GM18505 (cell line): ENCODE data around the gene MEGF6.

Experiments
- ATAC-seq: cut with Tn5 transposase; IDR thresholded peaks from one replicate; pipeline ENCODE4 v1.9.1; 2021; ENCODE audit not compliant: unreplicated experiment
- POLR2A ChIP-seq: IDR thresholded peaks from 4 replicates; pipeline ENCODE4 v1.6.1; 2011; ENCODE audit warnings: borderline replicate concordance; ENCODE audit not compliant: insufficient read depth, insufficient read length; ENCODE audit errors: extremely low read depth

MEGF6 gene

GRCh38 chr1:3453203-3453761, 158.0 kb downstream of the MEGF6 start:
- TF ChIP-seq POLR2A = no peak

GRCh38 chr1:3452866-3453175, 158.5 kb downstream of the MEGF6 start:
- no peak for ATAC-seq
- no peak for TF ChIP-seq POLR2A

More at GRCh38 chr1:3453203-3453761, 158.0 kb downstream of the MEGF6 start:
- no peak for ATAC-seq

GRCh38 chr1:3451994-3452865, 159.1 kb downstream of the MEGF6 start:
- ATAC-seq = no peak
- TF ChIP-seq POLR2A = no peak

GRCh38 chr1:3450983-3451382, 160.3 kb downstream of the MEGF6 start:
- no peak for TF ChIP-seq POLR2A
- ATAC-seq = no peak

- no peak for ATAC-seq
- TF ChIP-seq POLR2A = no peak
Observed at GRCh38 chr1:3450202-3450863, 161.0 kb downstream of the MEGF6 start.

GRCh38 chr1:3444736-3445135, 166.6 kb downstream of the MEGF6 start:
- ATAC-seq = no peak
- TF ChIP-seq POLR2A = no peak

GRCh38 chr1:3444298-3444697, 167.0 kb downstream of the MEGF6 start:
- ATAC-seq = no peak
- TF ChIP-seq POLR2A = no peak

- TF ChIP-seq POLR2A = no peak
- ATAC-seq = no peak
Observed at GRCh38 chr1:3443807-3444206, 167.5 kb downstream of the MEGF6 start.

- no peak for TF ChIP-seq POLR2A
- no peak for ATAC-seq
Observed at GRCh38 chr1:3442901-3443300, 168.4 kb downstream of the MEGF6 start.

GRCh38 chr1:3442331-3442730, 169.0 kb downstream of the MEGF6 start:
- no peak for TF ChIP-seq POLR2A
- ATAC-seq = no peak

- TF ChIP-seq POLR2A = no peak
- no peak for ATAC-seq
Observed at GRCh38 chr1:3441880-3442279, 169.4 kb downstream of the MEGF6 start.

GRCh38 chr1:3441410-3441847, 169.9 kb downstream of the MEGF6 start:
- no peak for ATAC-seq
- TF ChIP-seq POLR2A = no peak

GRCh38 chr1:3440711-3441409, 170.4 kb downstream of the MEGF6 start:
- ATAC-seq = no peak
- TF ChIP-seq POLR2A = no peak

GRCh38 chr1:3440300-3440681, 171.0 kb downstream of the MEGF6 start:
- TF ChIP-seq POLR2A = no peak

More at GRCh38 chr1:3440300-3440681, 171.0 kb downstream of the MEGF6 start:
- no peak for ATAC-seq
